HUES64 (cell line): Measurements from ENCODE around the gene TCERG1L.

Experiments used
- H3K27ac ChIP-seq: 2 replicates; pipeline ENCODE4 v1.7.0; 2013; ENCODE audit warnings: low read depth, low read length, inconsistent platforms
- H3K27me3 ChIP-seq: 2 replicates; pipeline ENCODE4 v1.6.1; 2013; ENCODE audit warnings: mild to moderate bottlenecking, low read length; ENCODE audit not compliant: insufficient read depth
- H3K36me3 ChIP-seq: 2 replicates; pipeline ENCODE4 v1.6.1; 2013; ENCODE audit warnings: mild to moderate bottlenecking, low read length; ENCODE audit not compliant: insufficient read depth
- H3K4me1 ChIP-seq: 2 replicates; pipeline ENCODE4 v1.6.1; 2013; ENCODE audit warnings: mild to moderate bottlenecking, low read length, moderate library complexity; ENCODE audit not compliant: insufficient read depth
- H3K4me3 ChIP-seq: 2 replicates; pipeline ENCODE4 v1.5.1; 2013; ENCODE audit warnings: mild to moderate bottlenecking, low read length, moderate library complexity
- H3K9ac ChIP-seq: 2 replicates; pipeline ENCODE4 v1.6.1; 2013; ENCODE audit warnings: mild to moderate bottlenecking, low read depth, low read length
- H3K9me3 ChIP-seq: 2 replicates; pipeline ENCODE4 v1.6.1; 2013; ENCODE audit warnings: low read depth, low read length; ENCODE audit not compliant: insufficient read depth
- WGBS: fragments of 150-250, 120-280 bp; methylation state at CpG from one replicate; pipeline ENCODE4 v1.1.7; 2013; ENCODE audit warnings: missing lambda C conversion rate; 5-methylcytosine and 5-hydroxymethylcytosine counted together

TCERG1L gene

DNA sequence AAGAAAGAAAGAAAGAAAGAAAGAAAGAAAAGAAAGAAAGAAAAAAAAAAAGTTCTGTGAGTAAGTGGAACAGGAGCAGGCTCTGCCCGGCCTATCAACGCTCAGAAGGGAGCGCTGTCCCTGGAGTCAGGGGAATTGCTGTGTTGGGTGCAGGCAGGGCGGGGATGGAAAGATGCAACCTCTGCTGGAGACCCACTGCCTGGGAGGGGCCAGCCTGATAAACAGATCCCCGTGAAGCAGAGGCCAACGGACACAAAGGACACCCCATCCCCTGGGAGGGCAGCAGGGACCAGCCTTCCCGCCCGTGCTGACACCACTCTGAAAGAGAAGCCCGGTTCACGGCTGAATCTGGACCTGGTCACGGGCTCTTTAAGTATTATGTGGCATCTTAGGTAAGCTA, 54.5 kb downstream of the TCERG1L start:
- H3K27ac ChIP-seq: no peak overlapping the region
- WGBS: 92% methylated on average over 11 of the region's 11 CpGs
- no peak overlapping the region for H3K4me3 ChIP-seq
- no peaks in the 10 kb centered on the region for H3K27me3 ChIP-seq
- H3K9me3 ChIP-seq: no peaks in the 10 kb centered on the region
- H3K36me3 ChIP-seq: no peaks in the 10 kb centered on the region
- H3K9ac ChIP-seq: no peak overlapping the region
- no peaks in the 10 kb centered on the region for H3K4me1 ChIP-seq

- Histone ChIP-seq H3K27me3 (no peaks in the 10 kb centered on the region), H3K9me3 (no peaks in the 10 kb centered on the region), H3K4me3 (no peak overlapping the region), H3K4me1 (peaks cover 8% of the 10 kb centered on the region; the same call in 1 of the 2 replicates), H3K9ac (no peak overlapping the region), H3K36me3 (no peaks in the 10 kb centered on the region), H3K27ac (no peak overlapping the region)
- WGBS: 87% methylated on average over 4 of the region's 4 CpGs
Observed at GRCh38 chr10:131254859-131255252, 56.7 kb downstream of the TCERG1L start.

DNA sequence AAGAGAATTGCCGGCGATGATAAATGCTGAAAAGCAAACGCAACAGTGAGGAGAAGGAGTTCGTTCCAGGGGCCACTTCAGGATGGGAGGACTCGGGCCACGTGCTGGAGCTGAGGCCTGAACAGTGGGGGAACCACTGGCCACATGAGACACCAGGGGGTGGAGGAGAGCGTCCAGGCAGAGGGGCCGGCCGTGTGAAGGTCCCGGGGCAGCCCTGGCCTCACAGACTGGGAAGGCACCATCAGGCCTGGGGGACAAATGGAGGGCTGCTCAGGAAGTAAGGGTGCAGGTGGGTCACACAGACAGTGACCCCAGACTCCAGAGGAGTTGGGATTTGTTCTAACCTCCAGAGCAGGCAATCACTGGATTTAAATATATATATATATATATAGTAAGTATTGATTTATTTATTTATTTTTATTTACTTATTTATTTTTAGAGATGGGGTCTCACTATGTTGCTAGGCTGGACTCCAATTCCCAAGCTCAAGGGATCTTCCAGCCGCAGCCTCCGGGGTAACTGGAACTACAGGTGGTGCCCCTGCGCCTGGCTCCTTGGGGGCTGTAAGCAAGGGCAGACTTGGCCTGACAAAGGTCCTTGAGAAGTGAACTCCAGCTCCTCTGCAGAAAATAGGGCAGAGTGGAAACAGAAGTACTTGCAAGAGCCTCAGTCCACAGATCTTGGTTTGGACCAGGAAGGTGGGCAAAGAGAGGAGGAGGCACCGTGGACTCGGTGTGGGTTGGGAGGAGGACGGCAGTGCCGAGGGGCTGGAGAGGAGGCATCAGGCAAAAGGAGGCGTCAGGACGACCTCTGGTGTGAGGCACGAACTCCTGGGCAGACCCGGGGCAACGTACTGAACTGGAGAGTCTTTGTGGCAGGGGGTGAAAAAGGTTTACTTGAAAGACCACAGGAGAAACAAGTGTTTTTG, 57.3 kb downstream of the TCERG1L start:
- Histone ChIP-seq H3K36me3 (no peaks in the 10 kb centered on the region), H3K4me3 (no peak overlapping the region), H3K9me3 (no peaks in the 10 kb centered on the region), H3K27ac (no peak overlapping the region), H3K9ac (no peak overlapping the region), H3K4me1 (peaks cover 14% of the 10 kb centered on the region; the same call in 1 of the 2 replicates), H3K27me3 (no peaks in the 10 kb centered on the region)
- WGBS: 92% methylated on average over 22 of the region's 22 CpGs

DNA sequence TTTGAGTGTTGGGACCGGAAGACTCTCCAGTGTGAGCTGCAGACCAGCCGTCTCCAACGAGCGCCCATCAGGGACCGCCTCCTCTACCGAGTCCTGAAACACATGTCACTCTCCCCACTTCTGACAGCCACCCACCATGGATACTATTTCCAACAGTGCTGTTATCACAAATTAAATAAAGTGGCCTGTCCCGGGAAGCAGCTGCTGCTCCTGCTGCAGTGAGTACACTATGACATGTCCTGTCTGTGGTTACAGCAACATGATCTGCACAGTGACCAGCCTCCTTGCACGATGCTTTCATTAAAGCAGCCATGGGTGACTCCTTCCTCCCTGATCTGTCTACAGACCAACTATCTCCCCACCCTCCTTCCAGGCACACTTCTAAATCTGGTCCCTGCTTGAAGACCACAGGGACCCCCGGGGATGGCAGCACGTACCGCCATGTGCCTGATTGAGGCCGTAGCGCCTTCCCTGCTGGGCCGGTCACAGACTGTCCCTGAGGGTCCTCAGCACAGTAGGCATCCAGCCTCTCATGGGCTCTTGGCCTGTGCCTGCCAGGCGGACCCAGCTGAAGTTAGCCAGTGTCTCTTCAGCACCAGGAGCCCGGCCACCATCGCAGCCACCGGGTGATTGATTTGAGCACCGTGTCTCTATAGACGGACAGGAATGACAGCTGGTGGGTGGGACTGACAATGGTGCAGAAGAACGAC, 58.8 kb downstream of the TCERG1L start:
- WGBS: 95% methylated on average over 21 of the region's 21 CpGs
- H3K4me3 ChIP-seq: no peak overlapping the region
- no peaks in the 10 kb centered on the region for H3K9me3 ChIP-seq
- no peak overlapping the region for H3K27ac ChIP-seq
- H3K36me3 ChIP-seq: no peaks in the 10 kb centered on the region
- H3K4me1 ChIP-seq: peaks cover 17% of the 10 kb centered on the region; the same call in 1 of the 2 replicates
- no peak overlapping the region for H3K9ac ChIP-seq
- no peaks in the 10 kb centered on the region for H3K27me3 ChIP-seq

GRCh38 chr10:131251146-131251541, 60.4 kb downstream of the TCERG1L start:
- peaks cover 17% of the 10 kb centered on the region; the same call in 1 of the 2 replicates for H3K4me1 ChIP-seq
- no peaks in the 10 kb centered on the region for H3K27me3 ChIP-seq
- H3K9ac ChIP-seq: no peak overlapping the region
- no peak overlapping the region for H3K4me3 ChIP-seq
- no peak overlapping the region for H3K27ac ChIP-seq
- no peaks in the 10 kb centered on the region for H3K9me3 ChIP-seq
- no peaks in the 10 kb centered on the region for H3K36me3 ChIP-seq
- 45% methylated on average over 6 of the region's 6 CpGs for WGBS

GRCh38 chr10:131250454-131251145, 60.9 kb downstream of the TCERG1L start:
- Histone ChIP-seq H3K9me3 (no peaks in the 10 kb centered on the region), H3K36me3 (no peaks in the 10 kb centered on the region), H3K27me3 (no peaks in the 10 kb centered on the region), H3K27ac (no peak overlapping the region), H3K4me3 (no peak overlapping the region), H3K9ac (no peak overlapping the region), H3K4me1 (peaks cover 17% of the 10 kb centered on the region; the same call in 1 of the 2 replicates)
- 83% methylated on average over 18 of the region's 18 CpGs for WGBS

DNA sequence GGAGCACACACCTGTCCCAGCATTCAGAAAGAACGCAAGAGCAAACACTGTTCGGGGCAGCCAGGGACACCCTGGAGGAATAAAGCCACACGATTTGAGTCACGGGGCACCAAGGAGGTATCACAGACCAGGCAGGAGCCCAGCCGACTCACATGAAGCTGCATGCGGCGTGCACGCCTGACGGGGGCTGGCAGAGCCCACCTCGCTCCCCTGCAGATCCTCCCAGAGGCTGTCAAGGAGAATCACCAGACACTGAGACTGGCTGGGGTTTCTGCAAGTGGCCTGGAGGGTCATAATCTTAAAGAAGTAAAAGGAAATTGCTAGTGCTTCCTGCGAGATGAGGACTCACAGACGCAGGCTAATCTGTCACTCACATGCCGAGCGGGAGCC, 61.6 kb downstream of the TCERG1L start:
- H3K9ac ChIP-seq: no peak overlapping the region
- no peaks in the 10 kb centered on the region for H3K9me3 ChIP-seq
- 85% methylated on average over 14 of the region's 14 CpGs for WGBS
- H3K36me3 ChIP-seq: no peaks in the 10 kb centered on the region
- no peak overlapping the region for H3K4me3 ChIP-seq
- H3K27ac ChIP-seq: no peak overlapping the region
- H3K4me1 ChIP-seq: peaks cover 17% of the 10 kb centered on the region; the same call in 1 of the 2 replicates
- no peaks in the 10 kb centered on the region for H3K27me3 ChIP-seq

DNA sequence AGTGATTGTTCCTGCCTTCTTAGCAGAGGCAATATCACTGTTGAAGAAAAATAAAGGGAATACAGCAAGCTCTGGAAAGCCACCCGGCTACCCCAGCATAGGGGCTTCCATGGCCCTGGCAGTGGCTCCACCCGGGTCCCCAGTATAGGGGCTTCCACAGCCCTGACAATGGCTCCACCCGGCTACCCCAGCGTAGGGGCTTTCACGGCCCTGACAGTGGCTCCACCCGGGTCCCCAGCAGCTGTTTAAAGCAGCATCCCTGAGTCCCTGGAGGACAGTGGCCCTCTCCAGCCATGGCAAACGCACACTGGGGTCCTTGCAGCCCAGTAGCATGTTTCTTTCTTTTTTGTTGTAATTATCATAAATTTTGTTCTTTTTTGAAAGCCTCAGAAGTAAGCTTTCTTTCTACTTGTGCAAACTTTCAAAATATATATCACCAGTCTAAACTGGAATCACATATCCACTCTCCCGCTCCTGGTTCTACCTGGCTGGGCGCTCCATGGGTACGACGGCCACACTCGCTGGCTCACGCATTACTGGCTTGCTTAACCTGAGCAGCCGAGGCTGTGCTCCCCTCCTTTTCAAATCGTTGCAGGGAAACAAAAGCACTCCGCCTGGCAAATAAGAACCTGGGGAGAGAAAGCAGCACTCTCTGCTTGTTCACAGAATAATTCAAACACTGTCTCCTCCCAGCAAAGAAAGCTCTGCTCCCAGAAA, 62.1 kb downstream of the TCERG1L start:
- Histone ChIP-seq H3K27me3 (no peaks in the 10 kb centered on the region), H3K9me3 (no peaks in the 10 kb centered on the region), H3K4me1 (peaks cover 17% of the 10 kb centered on the region; the same call in 1 of the 2 replicates), H3K4me3 (no peak overlapping the region), H3K27ac (no peak overlapping the region), H3K9ac (no peak overlapping the region), H3K36me3 (no peaks in the 10 kb centered on the region)
- WGBS: 77% methylated on average over 16 of the region's 16 CpGs

DNA sequence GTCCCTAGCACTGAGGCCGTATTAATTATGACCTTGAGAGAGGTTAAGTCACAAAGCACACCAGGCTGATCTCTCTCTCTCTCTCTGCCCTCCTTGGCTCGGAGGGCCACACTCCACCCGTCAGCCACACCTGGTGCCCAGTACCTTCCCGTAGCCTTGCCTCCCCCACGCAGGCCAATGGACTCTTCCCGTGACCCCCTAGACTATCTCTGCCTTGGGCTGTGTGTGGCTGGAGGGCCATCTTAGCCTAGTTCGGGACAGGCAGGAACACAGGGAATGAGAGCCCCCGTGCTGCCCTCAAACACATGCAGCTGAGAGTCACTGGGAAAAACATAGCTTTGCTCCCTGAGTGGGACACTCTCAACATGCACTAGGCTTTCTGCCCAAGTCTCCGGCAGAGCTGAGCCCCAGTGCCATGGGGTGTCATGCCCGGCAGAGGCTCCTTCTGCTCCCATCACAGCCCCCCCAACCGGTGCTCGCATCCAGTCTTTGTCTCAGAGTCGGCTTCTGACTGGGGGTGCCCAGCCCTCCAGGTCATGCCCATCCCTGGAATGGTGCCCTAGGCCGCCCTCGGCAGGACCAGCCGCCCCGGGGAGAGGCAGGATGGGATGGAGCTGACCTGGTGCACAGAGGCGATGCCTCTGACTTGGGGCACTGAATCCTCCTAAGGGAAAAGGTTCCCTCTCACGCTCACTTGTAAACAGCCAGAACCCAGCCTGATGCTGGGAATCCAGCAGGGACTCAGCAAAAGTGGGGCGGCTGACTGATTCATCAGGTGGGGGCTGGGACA, 63.0 kb downstream of the TCERG1L start:
- no peak overlapping the region for H3K9ac ChIP-seq

GRCh38 chr10:131247873-131248272, 63.6 kb downstream of the TCERG1L start:
- no peaks in the 10 kb centered on the region for H3K27me3 ChIP-seq
- H3K4me1 ChIP-seq: peaks cover 17% of the 10 kb centered on the region; the same call in 1 of the 2 replicates
- no peak overlapping the region for H3K27ac ChIP-seq
- no peak overlapping the region for H3K4me3 ChIP-seq
- WGBS: 95% methylated on average over 6 of the region's 6 CpGs
- H3K36me3 ChIP-seq: no peaks in the 10 kb centered on the region
- no peak overlapping the region for H3K9ac ChIP-seq
- no peaks in the 10 kb centered on the region for H3K9me3 ChIP-seq

More for the DNA sequence above, 63.0 kb downstream of the TCERG1L start:
- WGBS: 95% methylated on average over 20 of the region's 20 CpGs
- H3K36me3 ChIP-seq: no peaks in the 10 kb centered on the region
- no peak overlapping the region for H3K27ac ChIP-seq
- no peak overlapping the region for H3K4me3 ChIP-seq
- no peaks in the 10 kb centered on the region for H3K9me3 ChIP-seq
- H3K4me1 ChIP-seq: peaks cover 17% of the 10 kb centered on the region; the same call in 1 of the 2 replicates
- no peaks in the 10 kb centered on the region for H3K27me3 ChIP-seq
